SK-N-SH treated with all-trans-retinoic acid at 6 μM for 48 hours (cell line): ENCODE measurements around the gene MITF.

Experiments used
- ATAC-seq: fragments of 200-7000 bp; cut with Tn5 transposase; 3 replicates; pipeline ENCODE4 v1.9.1; 2020; ENCODE audit warnings: mild to moderate bottlenecking, moderate library complexity
- ARNTL ChIP-seq: fragments of 450-650 bp; formaldehyde crosslinking; IDR thresholded peaks from 2 replicates; pipeline ENCODE4 v1.5.0; 2020; ENCODE audit warnings: low read depth, mild to moderate bottlenecking, moderate library complexity, borderline replicate concordance
- BACH2 ChIP-seq: fragments of 250-450 bp; sonication (Bioruptor Pico); IDR thresholded peaks from 2 replicates; pipeline ENCODE4 v1.9.0; 2021; ENCODE audit warnings: mild to moderate bottlenecking, borderline replicate concordance
- CSDC2 ChIP-seq: fragments of 250-450 bp; sonication (Bioruptor Pico); IDR thresholded peaks from 2 replicates; pipeline ENCODE4 v1.5.0; 2020; ENCODE audit warnings: mild to moderate bottlenecking, moderate library complexity
- ESRRG ChIP-seq: fragments of 250-450 bp; sonication (Bioruptor Pico); IDR thresholded peaks from 2 replicates; pipeline ENCODE4 v1.6.1; 2021; ENCODE audit warnings: mild to moderate bottlenecking
- GLIS3 ChIP-seq: fragments of 250-450 bp; sonication (Bioruptor Pico); IDR thresholded peaks from 2 replicates; pipeline ENCODE4 v1.5.0; 2020; ENCODE audit warnings: mild to moderate bottlenecking, moderate library complexity
- ISL1 ChIP-seq: fragments of 250-450 bp; sonication (Bioruptor Pico); IDR thresholded peaks from 2 replicates; pipeline ENCODE4 v2.1.2; 2022; ENCODE audit warnings: mild to moderate bottlenecking, moderate library complexity
- PPARA ChIP-seq: fragments of 250-450 bp; sonication (Bioruptor Pico); IDR thresholded peaks from 2 replicates; pipeline ENCODE4 v1.5.0; 2020; ENCODE audit warnings: mild to moderate bottlenecking, borderline replicate concordance
- RARB ChIP-seq: fragments of 250-450 bp; sonication (Bioruptor Pico); IDR thresholded peaks from 2 replicates; pipeline ENCODE4 v1.8.0; 2021; ENCODE audit warnings: mild to moderate bottlenecking, moderate library complexity
- SNAI2 ChIP-seq: fragments of 250-450 bp; sonication (Bioruptor Pico); IDR thresholded peaks from 2 replicates; pipeline ENCODE4 v1.5.0; 2020; ENCODE audit warnings: mild to moderate bottlenecking, moderate library complexity
- TCF4 ChIP-seq: fragments of 250-450 bp; sonication (Bioruptor Pico); IDR thresholded peaks from 2 replicates; pipeline ENCODE4 v1.8.0; 2021; ENCODE audit warnings: mild to moderate bottlenecking, moderate library complexity, borderline replicate concordance
- TOX ChIP-seq: fragments of 250-450 bp; sonication (Bioruptor Pico); IDR thresholded peaks from 2 replicates; pipeline ENCODE4 v1.8.0; 2021; ENCODE audit warnings: mild to moderate bottlenecking, moderate library complexity, borderline replicate concordance
- ZC3H10 ChIP-seq: fragments of 250-450 bp; sonication (Bioruptor Pico); IDR thresholded peaks from 2 replicates; pipeline ENCODE4 v1.5.1; 2021; ENCODE audit warnings: mild to moderate bottlenecking, moderate library complexity
- ZFP3 ChIP-seq: fragments of 250-450 bp; sonication (Bioruptor Pico); IDR thresholded peaks from 2 replicates; pipeline ENCODE4 v1.5.0; 2020; ENCODE audit warnings: mild to moderate bottlenecking, moderate library complexity
- ZFP30 ChIP-seq: fragments of 450-650 bp; formaldehyde crosslinking; IDR thresholded peaks from 2 replicates; pipeline ENCODE4 v1.5.0; 2022; ENCODE audit warnings: mild to moderate bottlenecking, moderate library complexity
- ZNF565 ChIP-seq: fragments of 450-650 bp; formaldehyde crosslinking; conservative IDR thresholded peaks from 2 replicates; pipeline ENCODE4 v1.5.0; 2020; ENCODE audit warnings: low read depth, mild to moderate bottlenecking, moderate library complexity
- ZNF70 ChIP-seq: fragments of 450-650 bp; formaldehyde crosslinking; IDR thresholded peaks from 2 replicates; pipeline ENCODE4 v1.5.0; 2020; ENCODE audit warnings: mild to moderate bottlenecking, moderate library complexity
- ZNF8 ChIP-seq: fragments of 450-650 bp; formaldehyde crosslinking; IDR thresholded peaks from 2 replicates; pipeline ENCODE4 v1.5.0; 2020; ENCODE audit warnings: mild to moderate bottlenecking, moderate library complexity
- TF ChIP-seq, protein P1 (sequence below): fragments of 250-450 bp; sonication (Bioruptor Pico); IDR thresholded peaks from 2 replicates; pipeline ENCODE4 v1.8.0; 2021; ENCODE audit warnings: low read depth, mild to moderate bottlenecking, moderate library complexity, borderline replicate concordance
- TF ChIP-seq, protein P2 (sequence below): fragments of 250-450 bp; sonication (Bioruptor Pico); IDR thresholded peaks from 2 replicates; pipeline ENCODE4 v1.8.0; 2020; ENCODE audit warnings: mild to moderate bottlenecking, moderate library complexity, borderline replicate concordance
- TF ChIP-seq, protein P3 (sequence below): fragments of 250-450 bp; sonication (Bioruptor Pico); IDR thresholded peaks from 2 replicates; pipeline ENCODE4 v1.5.1; 2020; ENCODE audit warnings: low read depth, mild to moderate bottlenecking, moderate library complexity
- TF ChIP-seq, protein P4 (sequence below): fragments of 250-450 bp; sonication (Bioruptor Pico); IDR thresholded peaks from 2 replicates; pipeline ENCODE4 v1.5.0; 2020; ENCODE audit warnings: mild to moderate bottlenecking, moderate library complexity
- TF ChIP-seq, protein P5 (sequence below): fragments of 250-450 bp; sonication (Bioruptor Pico); IDR thresholded peaks from 2 replicates; pipeline ENCODE4 v1.5.1; 2021; ENCODE audit warnings: mild to moderate bottlenecking, moderate library complexity

Gene MITF

DNA sequence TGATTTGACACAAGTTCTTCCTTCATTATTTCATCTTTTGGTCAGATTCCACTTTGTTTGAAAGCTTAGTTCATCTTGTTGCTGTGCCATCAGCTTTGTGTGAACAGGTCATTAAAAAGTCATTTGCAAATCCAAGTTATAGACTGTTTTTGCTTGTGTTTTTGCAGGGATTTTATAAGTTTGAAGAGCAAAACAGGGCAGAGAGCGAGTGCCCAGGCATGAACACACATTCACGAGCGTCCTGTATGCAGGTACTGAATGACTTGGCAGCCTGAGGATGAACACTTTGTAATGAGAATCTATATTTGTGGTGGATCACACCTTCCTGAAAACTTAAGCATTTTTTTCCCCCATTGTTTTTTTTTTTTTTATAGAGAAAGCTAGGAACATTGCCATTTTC lies 199.7 kb downstream of the MITF start (continued):
- TF ChIP-seq, protein P1, sequence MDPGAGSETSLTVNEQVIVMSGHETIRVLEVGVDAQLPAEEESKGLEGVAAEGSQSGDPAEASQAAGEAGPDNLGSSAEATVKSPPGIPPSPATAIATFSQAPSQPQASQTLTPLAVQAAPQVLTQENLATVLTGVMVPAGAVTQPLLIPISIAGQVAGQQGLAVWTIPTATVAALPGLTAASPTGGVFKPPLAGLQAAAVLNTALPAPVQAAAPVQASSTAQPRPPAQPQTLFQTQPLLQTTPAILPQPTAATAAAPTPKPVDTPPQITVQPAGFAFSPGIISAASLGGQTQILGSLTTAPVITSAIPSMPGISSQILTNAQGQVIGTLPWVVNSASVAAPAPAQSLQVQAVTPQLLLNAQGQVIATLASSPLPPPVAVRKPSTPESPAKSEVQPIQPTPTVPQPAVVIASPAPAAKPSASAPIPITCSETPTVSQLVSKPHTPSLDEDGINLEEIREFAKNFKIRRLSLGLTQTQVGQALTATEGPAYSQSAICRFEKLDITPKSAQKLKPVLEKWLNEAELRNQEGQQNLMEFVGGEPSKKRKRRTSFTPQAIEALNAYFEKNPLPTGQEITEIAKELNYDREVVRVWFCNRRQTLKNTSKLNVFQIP: no peak
- TF ChIP-seq ZFP30 (CRISPR knock-in tag) (no peak), ZC3H10 (CRISPR knock-in tag) (no peak), ZNF565 (CRISPR knock-in tag) (no peak)

DNA sequence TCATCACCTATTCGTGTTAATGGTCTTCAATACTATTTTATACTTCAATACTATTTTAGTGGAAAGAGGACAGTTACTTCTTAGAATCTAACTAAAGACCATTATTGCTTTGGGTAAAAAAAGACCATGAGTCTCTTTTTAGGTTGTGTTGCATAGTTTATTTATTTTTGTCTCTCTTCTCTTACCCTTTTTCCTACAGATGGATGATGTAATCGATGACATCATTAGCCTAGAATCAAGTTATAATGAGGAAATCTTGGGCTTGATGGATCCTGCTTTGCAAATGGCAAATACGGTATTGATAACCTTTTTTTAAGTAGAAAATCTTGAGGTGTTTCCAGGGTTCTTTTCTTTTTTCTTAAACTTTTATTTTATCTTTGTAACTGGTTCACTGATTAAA lies 201.8 kb downstream of the MITF start:
- TF ChIP-seq GLIS3 (CRISPR knock-in tag): no peak
- no peak for TF ChIP-seq ZFP30 (CRISPR knock-in tag)
- TF ChIP-seq, protein P1: no peak
- TF ChIP-seq, protein P2, sequence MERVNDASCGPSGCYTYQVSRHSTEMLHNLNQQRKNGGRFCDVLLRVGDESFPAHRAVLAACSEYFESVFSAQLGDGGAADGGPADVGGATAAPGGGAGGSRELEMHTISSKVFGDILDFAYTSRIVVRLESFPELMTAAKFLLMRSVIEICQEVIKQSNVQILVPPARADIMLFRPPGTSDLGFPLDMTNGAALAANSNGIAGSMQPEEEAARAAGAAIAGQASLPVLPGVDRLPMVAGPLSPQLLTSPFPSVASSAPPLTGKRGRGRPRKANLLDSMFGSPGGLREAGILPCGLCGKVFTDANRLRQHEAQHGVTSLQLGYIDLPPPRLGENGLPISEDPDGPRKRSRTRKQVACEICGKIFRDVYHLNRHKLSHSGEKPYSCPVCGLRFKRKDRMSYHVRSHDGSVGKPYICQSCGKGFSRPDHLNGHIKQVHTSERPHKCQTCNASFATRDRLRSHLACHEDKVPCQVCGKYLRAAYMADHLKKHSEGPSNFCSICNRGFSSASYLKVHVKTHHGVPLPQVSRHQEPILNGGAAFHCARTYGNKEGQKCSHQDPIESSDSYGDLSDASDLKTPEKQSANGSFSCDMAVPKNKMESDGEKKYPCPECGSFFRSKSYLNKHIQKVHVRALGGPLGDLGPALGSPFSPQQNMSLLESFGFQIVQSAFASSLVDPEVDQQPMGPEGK (CRISPR knock-in tag): no peak
- no peak for TF ChIP-seq BACH2 (CRISPR knock-in tag)
- TF ChIP-seq ISL1: no peak
- TF ChIP-seq SNAI2 (CRISPR knock-in tag): no peak
- no peak for TF ChIP-seq ARNTL
- ATAC-seq: no peak

DNA sequence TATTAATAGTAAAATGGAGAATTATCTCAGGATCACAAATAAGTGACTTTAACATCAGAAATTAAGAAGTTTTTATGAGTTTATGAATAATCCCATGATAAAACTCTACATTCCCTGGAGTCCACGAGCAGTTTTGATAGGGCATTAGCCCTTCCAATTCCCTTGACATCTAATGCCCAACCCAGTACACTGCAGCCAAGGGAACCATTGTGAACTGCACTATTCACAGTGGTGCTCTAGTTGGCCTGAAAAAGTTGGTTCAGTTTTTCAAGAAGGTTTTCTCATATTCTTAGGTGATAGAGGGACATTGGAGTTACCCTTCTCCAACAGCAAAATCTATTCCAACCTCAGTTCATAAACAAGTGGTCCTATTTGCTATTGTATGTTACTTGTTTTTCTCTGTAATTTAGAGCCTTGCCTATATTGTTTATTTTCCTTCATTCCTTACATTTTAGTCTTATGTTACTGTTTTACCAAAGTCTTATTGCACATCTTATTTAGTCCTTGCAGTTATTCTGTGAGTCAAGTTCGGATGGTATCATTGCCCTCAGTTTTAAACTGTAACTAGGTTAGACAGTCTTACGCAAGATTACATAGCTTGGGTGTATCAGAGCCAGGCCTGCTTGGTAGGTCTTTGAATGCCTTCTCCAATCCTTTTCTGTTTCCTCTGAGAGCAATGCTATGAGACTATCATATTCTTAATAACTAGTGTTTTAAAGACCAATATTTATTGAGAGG lies 202.3 kb downstream of the MITF start:
- TF ChIP-seq ZC3H10 (CRISPR knock-in tag) (no peak), ZFP3 (no peak), ESRRG (CRISPR knock-in tag) (no peak), TOX (CRISPR knock-in tag) (no peak), RARB (CRISPR knock-in tag) (no peak), SNAI2 (CRISPR knock-in tag) (no peak), ZNF8 (no peak), ZFP30 (CRISPR knock-in tag) (no peak), TCF4 (CRISPR knock-in tag) (no peak), GLIS3 (CRISPR knock-in tag) (no peak), PPARA (CRISPR knock-in tag) (no peak), ZNF70 (CRISPR knock-in tag) (no peak), BACH2 (CRISPR knock-in tag) (no peak), CSDC2 (CRISPR knock-in tag) (no peak)
- TF ChIP-seq, protein P1: no peak
- TF ChIP-seq, protein P2 (CRISPR knock-in tag): no peak
- TF ChIP-seq, protein P3, sequence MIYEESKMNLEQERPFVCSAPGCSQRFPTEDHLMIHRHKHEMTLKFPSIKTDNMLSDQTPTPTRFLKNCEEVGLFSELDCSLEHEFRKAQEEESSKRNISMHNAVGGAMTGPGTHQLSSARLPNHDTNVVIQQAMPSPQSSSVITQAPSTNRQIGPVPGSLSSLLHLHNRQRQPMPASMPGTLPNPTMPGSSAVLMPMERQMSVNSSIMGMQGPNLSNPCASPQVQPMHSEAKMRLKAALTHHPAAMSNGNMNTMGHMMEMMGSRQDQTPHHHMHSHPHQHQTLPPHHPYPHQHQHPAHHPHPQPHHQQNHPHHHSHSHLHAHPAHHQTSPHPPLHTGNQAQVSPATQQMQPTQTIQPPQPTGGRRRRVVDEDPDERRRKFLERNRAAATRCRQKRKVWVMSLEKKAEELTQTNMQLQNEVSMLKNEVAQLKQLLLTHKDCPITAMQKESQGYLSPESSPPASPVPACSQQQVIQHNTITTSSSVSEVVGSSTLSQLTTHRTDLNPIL: no peak
- TF ChIP-seq, protein P4, sequence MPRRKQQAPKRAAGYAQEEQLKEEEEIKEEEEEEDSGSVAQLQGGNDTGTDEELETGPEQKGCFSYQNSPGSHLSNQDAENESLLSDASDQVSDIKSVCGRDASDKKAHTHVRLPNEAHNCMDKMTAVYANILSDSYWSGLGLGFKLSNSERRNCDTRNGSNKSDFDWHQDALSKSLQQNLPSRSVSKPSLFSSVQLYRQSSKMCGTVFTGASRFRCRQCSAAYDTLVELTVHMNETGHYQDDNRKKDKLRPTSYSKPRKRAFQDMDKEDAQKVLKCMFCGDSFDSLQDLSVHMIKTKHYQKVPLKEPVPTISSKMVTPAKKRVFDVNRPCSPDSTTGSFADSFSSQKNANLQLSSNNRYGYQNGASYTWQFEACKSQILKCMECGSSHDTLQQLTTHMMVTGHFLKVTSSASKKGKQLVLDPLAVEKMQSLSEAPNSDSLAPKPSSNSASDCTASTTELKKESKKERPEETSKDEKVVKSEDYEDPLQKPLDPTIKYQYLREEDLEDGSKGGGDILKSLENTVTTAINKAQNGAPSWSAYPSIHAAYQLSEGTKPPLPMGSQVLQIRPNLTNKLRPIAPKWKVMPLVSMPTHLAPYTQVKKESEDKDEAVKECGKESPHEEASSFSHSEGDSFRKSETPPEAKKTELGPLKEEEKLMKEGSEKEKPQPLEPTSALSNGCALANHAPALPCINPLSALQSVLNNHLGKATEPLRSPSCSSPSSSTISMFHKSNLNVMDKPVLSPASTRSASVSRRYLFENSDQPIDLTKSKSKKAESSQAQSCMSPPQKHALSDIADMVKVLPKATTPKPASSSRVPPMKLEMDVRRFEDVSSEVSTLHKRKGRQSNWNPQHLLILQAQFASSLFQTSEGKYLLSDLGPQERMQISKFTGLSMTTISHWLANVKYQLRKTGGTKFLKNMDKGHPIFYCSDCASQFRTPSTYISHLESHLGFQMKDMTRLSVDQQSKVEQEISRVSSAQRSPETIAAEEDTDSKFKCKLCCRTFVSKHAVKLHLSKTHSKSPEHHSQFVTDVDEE (CRISPR knock-in tag): no peak
- TF ChIP-seq, protein P5, sequence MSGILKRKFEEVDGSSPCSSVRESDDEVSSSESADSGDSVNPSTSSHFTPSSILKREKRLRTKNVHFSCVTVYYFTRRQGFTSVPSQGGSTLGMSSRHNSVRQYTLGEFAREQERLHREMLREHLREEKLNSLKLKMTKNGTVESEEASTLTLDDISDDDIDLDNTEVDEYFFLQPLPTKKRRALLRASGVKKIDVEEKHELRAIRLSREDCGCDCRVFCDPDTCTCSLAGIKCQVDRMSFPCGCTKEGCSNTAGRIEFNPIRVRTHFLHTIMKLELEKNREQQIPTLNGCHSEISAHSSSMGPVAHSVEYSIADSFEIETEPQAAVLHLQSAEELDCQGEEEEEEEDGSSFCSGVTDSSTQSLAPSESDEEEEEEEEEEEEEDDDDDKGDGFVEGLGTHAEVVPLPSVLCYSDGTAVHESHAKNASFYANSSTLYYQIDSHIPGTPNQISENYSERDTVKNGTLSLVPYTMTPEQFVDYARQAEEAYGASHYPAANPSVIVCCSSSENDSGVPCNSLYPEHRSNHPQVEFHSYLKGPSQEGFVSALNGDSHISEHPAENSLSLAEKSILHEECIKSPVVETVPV (CRISPR knock-in tag): no peak
- TF ChIP-seq, all 23 proteins: peak for 0
- ATAC-seq: no peak
